Epidermal melanocyte (primary cell): ENCODE measurements around the gene TMEM151B.
A peak's percentile ranks its signal among the peaks of the same experiment; 100 is the strongest.
"Not testable (repeated sequence)": the region's sequence is repeated elsewhere in the genome, so short reads cannot be mapped to it uniquely, and the experiment has no call there.

Experiments
- DNase-seq: peaks from one replicate; pipeline ENCODE4 v3.0.0; 2011; ENCODE audit warnings: low spot score; ENCODE audit not compliant: insufficient read length

TMEM151B gene

DNA sequence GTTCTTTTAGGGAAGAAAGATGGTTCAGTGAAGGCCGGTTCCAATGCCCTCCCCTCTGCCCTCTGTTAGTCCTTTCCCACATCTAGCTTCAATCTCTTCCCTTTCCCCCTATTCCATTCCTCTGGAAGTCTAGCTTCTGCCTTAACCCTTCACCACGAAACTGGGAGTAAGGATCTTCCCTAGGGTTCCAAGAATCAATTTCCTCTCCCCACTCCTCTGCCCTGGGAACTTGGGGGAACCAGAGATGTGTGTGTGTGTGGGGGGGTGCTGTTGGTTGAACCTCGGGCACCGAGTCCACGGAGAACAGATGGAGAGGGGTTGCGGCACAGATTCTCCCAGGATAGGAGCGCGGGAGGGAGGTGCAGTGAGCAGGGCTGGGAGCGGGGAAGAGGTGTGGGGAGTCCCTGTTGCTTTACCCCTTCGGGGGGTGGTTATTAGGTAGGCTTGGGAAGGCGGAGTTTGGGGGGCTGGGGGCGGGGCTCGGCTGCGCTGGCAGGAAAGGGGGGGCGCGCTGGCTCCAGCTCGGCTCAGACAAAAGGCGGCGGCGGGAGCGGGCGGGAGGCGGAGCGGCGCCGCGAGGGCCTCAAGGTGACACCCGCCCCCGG is at the start of gene TMEM151B:
TMEM151B (plus strand) TSS at position 530 of the 605 bp plus-strand sequence. CDS start 293 bp downstream, outside the sequence.
- no peak for DNase-seq

DNA sequence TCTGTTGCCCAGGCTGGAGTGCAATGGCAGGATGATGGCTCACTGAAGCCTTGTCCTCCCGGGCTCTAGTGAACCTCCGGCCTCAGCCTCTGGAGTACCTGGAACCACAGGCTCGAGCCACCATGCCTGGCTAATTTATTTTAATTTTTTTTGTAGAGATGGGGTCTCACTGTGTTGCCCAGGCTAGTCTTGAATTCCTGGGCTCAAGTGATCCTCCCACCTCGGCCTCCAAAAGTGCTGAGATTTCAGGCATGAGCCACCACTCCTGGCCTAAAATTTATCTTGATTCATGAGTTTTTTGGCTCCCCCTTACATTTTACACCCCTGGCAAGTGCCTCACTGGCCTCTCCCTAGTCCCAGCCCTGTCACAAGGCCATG is 49.3 kb upstream of the TMEM151B start:
- DNase-seq = no peak

DNA sequence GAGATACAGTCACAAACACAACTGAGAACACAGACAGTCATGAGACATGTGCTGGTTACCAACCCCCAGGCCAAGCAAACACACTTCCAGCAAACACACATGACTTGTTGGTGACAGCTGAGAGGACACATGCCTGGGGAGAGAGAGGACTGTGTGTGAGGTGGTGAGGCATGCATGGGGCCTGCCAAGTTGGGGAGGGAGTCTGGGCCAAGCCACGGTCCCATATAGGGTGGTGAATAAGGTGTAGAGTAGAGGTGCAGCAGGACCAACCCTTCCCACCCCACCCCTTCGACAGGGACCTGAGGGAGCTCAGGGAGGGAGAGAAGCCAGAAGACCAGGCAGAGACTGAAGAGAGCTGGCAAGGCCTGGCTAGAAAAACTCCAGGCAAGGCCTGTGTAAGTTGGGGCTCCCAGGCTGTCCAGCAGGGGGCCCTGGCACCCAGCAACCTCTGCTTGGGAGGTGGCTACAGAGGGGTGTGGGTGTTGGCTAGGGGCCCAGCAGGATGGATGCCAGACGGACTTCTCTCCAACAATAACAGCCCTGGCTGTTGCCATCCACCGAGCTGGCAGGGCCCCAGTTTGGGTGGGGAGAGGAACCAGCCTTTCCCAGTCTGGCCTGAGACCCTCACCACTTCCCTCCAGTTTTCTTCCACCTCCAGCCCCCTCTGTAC is 48.8 kb upstream of the TMEM151B start:
- DNase-seq = peak; percentile 76

DNA sequence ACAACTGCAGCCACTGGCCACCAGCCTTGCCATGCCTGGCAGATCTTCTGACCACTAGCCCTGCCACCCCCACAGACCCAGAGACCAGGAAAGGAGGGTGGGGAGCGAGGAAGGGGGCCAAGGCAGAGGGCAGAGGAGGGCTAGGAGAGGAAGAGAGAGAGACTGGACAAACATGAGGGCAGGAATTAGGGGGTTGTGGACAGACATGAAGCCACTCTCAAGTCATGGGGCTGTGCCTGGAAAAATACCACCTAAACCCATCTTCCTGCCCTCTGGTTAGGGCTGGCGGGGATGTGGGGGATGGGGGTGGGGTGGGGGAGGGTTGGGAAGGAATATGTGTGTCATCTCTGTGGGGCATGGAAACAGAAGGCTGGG is 48.3 kb upstream of the TMEM151B start:
- no peak for DNase-seq

DNA sequence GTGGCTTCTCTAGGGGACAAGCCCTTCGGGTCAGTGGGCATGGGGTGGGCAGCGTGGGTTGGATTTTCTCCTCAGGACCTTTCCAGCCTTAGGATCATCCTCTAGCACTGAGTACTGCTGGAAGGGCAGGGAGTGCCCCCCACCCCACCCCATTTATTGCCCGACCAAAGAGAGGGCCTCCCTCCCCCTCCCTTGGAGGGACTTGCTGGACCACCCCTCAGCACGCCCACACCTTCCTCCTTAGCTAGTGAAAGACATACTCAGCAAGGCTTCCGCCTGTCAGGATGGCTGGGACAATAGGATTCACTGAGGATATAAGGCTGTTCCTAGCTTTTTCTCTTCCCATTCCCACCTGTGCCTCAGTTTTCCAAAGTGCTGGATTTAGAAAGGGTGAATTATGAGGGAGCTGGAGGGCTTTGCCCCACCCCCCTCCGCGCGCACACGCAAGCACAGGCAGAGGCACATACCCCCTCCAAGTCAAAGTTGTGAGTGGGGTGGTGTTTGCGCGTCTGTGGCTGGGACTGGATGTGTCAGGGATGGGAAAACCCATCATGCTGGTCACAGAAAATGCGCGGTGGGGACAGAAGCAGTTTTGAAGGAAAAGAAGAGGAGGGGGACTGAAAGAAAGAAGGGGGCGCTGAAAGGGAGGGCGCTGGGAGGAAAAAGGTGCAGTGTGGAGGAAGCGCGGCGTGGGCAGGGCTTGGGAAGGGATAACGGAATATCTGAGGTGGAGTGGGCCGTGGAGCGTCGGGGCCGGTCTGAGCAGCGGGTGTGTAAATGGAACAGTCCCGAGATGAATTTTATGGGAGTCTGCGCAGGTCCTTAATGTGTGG is 47.5 kb upstream of the TMEM151B start:
- DNase-seq = no peak

DNA sequence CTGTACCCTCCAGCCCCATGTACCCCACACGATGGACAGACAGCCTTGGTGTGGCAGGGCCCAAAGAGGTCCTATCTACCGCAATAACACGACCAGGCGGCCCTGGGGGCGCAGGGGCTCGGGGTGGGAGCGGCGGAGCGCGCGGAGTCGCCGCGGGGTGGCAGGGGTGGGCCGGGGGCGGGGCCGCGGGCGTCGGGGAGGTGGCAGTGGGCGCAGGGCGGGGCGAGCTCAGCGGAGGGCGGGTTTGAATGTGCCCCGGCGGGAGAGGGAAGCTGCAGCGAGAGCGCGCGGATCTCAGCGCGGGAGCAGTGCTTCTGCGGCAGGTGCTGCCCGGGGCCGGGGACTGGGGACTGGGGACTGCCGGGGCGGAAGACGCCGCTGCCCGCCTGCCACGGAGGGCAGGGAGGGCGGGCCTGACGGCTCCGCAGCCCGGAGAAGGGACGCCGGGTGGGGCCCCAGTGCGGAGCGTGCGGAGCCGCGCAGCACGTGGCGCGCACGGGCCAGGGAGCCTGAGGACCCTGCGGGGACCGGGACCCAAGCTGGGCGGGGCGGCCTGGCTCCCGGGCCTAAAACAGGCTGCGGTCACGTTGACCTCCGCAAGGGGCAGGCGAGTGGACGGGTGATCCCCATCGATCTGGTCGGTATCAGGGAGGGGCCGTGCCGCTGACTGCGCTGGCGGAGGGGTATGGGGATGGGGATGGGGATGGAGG is 46.8 kb upstream of the TMEM151B start, which contains the start of gene SLC29A1:
SLC29A1 (plus strand) TSS at position 277 of the 710 bp plus-strand sequence. CDS start 3,719 bp downstream, outside the sequence.
- peak; percentile 87 for DNase-seq

DNA sequence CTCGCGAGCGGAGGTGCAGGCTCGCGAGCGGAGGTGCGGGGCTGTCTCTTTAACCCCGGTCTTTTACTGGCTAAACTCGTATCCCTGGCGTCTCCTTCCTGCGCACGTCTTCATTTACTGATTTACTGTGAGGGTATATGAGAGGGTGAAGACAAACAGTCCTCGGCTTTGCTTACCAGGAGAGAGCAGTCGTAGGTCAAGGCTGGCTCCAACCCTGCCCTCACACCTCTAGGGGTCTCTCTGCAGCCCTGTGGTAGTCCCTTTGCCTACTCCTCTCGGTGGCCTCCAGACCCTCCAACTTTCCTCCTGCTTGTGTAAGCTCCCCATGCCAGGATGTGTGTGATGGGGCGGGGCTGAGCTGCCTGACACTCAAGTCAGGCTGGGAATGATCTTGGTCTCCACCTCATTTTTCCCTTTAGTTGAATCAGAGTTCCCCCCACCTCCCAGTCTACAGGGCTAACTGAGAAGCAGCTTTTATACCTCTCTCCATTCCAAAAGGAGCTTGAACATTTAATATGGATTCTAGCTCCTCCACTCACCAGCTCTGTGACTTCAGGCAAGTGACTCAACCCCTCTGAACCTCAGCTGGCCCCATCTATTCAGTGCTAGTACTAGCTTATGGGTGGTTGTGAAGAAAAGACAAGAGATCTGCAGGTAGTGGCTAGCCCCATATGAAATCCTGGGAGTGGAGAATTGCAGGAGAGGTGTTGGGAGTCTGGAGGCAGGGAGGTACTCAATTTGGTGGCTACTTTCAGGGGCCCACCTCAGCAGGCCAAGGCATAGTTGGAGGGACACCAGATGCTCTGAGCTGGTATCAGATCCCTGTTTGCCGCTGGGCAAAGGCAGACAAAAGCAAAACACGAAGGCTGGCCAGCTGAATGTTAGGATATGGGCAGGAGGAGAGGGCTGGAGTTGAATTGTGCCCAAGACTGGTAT is 46.0 kb upstream of the TMEM151B start:
- DNase-seq = no peak

DNA sequence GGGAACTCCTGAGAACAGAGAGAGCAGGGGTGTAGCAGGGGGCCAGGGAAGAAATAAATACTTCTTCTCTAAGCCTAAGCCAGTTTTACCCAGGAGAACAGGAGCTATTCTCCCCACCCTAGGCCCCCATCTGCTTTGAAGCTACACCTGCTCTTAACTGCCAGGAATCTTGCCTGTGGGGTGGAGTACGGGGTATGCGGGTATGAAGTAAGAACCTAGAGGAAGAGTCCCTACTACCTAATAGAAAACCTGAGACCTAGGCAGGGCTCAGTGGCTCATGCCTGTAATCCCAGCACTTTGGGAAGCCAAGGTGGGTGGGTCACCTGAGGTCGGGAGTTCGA is 45.3 kb upstream of the TMEM151B start:
- DNase-seq = no peak

DNA sequence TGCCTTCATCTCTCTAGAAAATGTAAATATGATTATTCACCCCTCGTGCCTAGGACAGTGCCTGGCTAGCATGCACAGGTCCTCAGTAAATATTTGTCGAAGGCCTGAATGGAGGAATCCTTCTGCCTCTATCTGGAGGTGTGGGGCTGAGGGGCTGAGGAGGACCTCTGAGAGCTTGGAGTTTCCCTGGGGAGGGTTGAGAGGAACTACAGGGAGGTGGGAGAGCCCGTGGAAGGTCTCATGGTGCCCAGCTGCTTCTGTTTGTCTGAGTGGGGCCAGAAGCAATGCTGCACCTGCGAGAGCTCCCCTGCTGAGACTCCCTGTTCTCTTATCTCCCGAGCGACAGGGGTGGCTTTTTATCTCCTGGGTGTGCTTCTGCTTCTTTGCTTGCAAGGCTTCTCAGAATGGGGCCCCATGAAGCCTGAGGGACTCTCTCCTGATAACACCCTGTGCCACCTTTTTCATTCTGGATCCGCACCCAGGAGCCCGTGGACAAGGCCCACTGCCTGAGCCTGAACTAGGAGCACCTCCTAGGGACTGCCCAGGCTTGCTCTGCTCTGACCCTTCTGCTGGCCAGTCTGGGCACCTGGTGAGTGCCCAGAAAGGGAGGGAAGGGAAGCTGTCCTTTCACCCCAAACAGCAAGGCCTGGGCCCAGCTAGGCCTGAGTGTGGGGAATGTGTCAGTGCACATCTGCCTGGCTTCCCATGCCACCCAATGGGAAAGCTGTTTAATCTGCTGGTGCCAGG is 44.5 kb upstream of the TMEM151B start:
- DNase-seq = no peak

DNA sequence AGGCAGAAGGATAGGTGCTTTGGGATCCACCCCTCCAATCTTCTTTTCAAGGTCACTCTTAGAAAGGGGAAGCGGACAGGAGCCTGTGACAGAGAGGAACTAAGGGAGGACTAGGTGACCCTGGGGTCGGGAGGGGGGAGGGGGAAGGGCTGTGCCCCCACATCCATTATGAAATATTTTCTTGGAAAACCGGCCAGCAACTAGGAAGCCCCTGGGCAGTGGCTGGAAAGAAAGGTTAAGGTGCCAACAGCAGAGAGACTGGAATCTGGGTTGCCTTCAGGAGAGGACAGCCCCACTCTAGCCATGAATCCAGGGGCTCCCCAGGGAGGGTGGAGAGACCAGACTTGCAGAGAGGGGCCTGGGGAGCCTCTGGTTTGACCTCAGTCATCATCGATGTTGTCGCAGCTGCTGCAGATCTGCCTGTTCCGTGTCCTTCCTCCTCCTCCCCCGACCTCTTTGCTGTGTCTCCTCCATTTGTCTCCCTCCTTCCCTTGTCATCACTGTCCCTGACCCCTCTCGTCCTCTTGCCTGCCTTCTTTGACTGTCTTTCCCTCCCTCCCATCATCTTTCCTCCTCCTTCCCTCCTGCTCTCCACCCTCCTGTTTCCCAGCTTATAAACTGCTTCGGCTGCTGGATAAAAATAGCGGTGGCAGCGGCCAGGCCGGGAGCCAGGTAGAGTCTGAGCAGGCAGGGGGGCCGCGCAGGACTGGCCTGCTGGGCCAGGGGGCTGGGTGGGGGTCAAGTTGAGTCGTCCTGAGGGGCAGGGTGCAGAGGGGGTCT is 43.7 kb upstream of the TMEM151B start:
- DNase-seq = no peak

DNA sequence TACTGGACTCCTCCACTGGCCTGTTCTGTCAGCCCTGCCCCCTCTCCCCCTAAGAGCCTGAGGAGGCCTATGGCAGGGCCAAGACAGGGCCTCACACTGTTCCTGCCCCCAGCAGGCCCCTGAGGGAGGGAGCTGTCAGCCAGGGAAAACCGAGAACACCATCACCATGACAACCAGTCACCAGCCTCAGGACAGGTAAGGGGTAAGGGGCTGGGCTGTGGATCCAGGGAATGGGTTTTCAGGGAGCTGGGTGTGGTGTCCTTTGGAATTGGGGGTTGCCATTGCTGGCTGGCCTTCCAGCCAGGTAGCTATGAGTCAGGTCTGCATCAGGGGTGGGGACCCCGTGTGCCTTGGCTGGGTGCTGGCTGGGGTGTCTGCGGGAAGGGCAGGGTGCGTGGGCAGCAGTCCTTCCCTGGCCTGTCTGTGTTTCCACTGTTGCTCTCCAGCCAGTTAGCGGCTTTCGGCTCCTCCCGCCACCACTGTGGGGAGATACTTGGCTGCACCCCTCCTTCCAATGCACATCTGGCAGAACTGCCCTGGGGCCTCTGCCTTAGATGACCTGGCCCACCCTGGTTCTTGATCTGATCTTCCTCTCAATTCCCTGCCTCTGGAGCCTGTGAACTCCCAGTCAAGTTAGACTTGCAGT is 43.0 kb upstream of the TMEM151B start:
- no peak for DNase-seq

DNA sequence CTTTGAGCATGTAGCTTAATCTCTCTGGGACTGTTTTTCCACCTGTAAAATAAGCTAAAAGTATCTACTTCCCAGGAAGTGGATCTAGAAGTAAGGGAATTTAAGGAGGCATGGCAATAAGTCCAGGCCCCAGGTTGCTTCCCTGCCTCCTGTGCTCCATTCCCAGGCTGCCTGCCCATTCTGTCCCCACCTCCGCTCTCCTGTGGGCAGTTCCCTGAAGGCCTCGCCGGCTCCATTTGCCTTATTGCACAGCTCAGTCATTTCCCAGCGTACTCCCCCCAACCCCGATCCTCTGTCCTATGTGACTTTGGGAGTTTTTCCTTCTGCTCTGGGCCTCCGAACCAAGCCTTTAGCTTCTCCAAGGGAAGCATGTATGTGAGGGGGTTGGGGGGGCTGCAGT is 42.2 kb upstream of the TMEM151B start:
- DNase-seq = no peak

DNA sequence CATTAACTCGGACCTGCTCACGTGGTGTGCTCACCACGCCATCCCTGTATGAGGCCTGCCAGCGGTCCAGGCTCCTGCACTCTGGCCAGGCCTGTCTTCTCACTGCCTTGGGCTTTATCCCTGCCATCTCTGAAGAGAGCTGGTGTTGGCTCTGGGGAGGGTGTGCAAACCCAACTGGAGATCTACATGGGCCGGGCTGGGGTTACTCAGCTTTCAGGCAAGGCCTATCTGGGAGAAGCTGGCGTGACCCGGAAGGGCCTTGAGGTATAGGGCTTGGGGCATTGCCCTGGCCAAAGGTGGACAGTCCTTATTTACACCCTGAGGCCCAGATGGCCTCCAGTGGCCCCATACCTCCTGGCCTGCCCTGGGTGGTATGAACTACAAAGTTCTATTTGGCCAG is 41.8 kb upstream of the TMEM151B start:
- DNase-seq = no peak

DNA sequence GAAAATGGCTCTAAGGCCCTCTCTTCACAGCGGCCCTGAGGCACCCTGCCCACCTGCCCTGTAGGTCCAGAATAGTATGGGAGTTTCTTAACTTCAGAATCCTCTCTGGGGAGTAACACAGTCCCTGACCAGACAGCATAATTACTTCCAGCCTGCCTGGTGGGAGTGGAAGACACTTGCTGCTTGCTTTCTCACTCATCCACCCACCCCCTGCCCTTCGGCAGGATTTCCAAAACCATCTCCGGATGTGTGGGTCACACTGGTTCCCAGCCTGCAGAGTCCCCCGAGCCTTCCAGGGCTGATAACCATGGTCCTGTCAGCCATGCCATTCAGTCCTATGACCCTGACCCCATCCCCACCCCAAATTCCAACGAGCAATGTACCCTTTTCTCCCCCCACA is 41.4 kb upstream of the TMEM151B start:
- no peak for DNase-seq

DNA sequence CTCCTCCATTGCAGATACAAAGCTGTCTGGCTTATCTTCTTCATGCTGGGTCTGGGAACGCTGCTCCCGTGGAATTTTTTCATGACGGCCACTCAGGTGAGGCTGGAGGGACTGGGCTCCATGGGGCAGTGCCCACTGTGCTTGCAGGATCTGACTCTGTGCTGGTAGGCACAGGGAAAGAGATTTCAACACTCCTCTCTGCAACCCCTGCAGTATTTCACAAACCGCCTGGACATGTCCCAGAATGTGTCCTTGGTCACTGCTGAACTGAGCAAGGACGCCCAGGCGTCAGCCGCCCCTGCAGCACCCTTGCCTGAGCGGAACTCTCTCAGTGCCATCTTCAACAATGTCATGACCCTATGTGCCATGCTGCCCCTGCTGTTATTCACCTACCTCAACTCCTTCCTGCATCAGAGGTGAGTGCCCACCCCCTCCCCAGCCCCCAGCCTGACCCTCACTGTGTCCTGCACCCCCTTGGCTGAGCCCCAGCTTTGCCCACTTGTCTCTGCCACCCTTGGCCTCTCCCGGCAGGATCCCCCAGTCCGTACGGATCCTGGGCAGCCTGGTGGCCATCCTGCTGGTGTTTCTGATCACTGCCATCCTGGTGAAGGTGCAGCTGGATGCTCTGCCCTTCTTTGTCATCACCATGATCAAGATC is 40.7 kb upstream of the TMEM151B start:
- DNase-seq = no peak

DNA sequence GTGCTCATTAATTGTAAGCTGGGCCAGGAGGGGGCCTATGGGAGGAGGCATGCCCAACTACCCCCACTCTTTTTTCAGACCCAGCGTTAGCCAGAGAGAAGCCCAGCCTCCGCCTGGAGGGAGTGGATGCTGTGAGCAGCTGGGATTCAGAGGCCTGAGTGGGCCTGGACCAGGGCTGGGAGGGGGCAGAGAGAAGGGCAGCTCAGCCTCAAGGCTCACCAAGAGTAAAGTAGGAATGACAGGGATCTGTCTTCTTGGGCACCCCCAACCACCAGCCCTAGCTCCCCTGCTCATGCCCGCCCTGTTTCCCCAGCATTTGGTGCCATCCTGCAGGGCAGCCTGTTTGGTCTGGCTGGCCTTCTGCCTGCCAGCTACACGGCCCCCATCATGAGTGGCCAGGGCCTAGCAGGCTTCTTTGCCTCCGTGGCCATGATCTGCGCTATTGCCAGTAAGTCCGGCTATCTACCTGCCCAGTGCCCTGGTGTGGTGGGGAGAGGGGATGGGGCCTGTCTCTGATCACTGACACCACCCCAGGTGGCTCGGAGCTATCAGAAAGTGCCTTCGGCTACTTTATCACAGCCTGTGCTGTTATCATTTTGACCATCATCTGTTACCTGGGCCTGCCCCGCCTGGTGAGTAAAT is 40.1 kb upstream of the TMEM151B start:
- DNase-seq = no peak

DNA sequence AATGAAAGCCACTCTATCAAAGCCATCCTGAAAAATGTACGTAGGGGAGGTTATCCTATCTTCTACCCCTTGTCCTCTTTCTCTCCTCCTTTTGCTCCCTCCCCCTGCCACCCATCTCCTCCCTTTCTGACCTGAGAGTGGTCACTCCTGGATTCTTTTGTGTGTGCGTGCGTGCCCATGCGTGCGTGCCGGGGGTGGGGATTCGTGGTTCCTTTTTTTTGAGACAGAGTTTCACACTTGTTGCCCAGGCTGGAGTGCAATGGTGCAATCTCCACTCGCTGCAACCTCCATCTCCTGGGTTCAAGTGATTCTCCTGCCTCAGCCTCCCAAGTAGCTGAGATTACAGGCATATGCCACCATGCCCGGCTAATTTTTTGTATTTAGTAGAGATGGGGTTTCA is 38.8 kb upstream of the TMEM151B start:
- not testable (repeated sequence) for DNase-seq
